Measurements from ENCODE around the gene ITK.
"Not testable (repeated sequence)": the region's sequence is repeated elsewhere in the genome, so short reads cannot be mapped to it uniquely, and the experiment has no call there.

ITK gene

DNA sequence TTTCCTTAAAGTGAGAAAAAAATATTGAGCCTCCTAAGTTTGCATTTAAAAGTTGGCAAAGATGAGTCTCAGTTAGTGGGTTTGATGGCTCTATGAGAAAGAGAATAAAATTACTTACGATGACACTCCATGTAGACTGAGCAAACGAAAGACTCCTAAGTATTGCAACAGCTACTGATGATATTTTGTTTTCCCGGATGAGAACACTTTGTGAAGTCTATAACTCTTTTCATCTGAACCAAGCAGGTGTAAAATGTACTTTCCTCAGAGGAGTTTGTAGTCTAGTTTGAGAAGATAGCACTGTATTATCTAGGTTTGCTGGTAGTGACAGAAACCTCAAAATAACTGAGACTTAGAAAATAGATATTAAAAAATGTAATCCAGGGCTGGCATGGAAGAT, 1.7 kb upstream of the ITK start:
- no peak overlapping the region for H3K4me2 ChIP-seq (ENCODE audit: insufficient read depth, low read length, poor library complexity, severe bottlenecking)
- no peak overlapping the region for H3K4me3 ChIP-seq (ENCODE audit: low read length in 2 of 2)
- H2BK5ac ChIP-seq (ENCODE audit: low read length): no peak overlapping the region
- no peak overlapping the region for H4K91ac ChIP-seq (ENCODE audit: low read depth, low read length, poor library complexity)
- H3K4me1 ChIP-seq (ENCODE audit: control insufficient read depth in 2 of 2, insufficient read depth in 1 of 2, low read depth in 1 of 2, low read length in 2 of 2): no peaks in the 10 kb centered on the region
- no peak overlapping the region for H3K18ac ChIP-seq (ENCODE audit: low read length)
- H2BK15ac ChIP-seq (ENCODE audit: low read length): no peak overlapping the region
- H3K27ac ChIP-seq (replicated peaks; ENCODE audit: low read length): no peak overlapping the region
- H3K36me3 ChIP-seq (replicated peaks in 1 of 2; ENCODE audit: control insufficient read depth in 2 of 2, insufficient read depth in 2 of 2, low read length in 2 of 2): no peaks in the 10 kb centered on the region
- no peaks in the 10 kb centered on the region for H3K9me3 ChIP-seq (replicated peaks in 1 of 2; ENCODE audit: control insufficient read depth in 2 of 2, insufficient read depth in 1 of 2, low read depth in 1 of 2, low read length in 2 of 2)
- no peak for DNase-seq (ENCODE audit: low spot score)
- H3K9ac ChIP-seq (ENCODE audit: low read depth, low read length, poor library complexity): no peak overlapping the region
- H3K79me1 ChIP-seq (ENCODE audit: low read depth, low read length): no peaks in the 10 kb centered on the region
- no peak overlapping the region for H2AK5ac ChIP-seq (ENCODE audit: low read depth, low read length)
- H3K27me3 ChIP-seq (ENCODE audit: control insufficient read depth in 3 of 3, insufficient read depth in 3 of 3, low read depth in 1 of 3, low read length in 3 of 3): peaks cover 0 to 16% (median 1%) of the 10 kb centered on the region in 3 experiments
- H3K14ac ChIP-seq (ENCODE audit: low read length): no peak overlapping the region
- no peak overlapping the region for H3K4ac ChIP-seq (ENCODE audit: low read length)
- no CpG with 5 or more reads among the region's 3 CpGs for WGBS, 2 donors (ENCODE audit: extremely low coverage in 2 of 2, insufficient read length in 2 of 2, insufficient replicate concordance in 1 of 2)
- H3K23ac ChIP-seq (ENCODE audit: low read depth, low read length, poor library complexity): no peak overlapping the region
- H2AFZ ChIP-seq (ENCODE audit: low read length): no peak overlapping the region
- no peak overlapping the region for H2BK120ac ChIP-seq (ENCODE audit: low read depth, low read length)
- H4K8ac ChIP-seq (ENCODE audit: low read depth, low read length): no peak overlapping the region
- H2BK12ac ChIP-seq (ENCODE audit: low read length): no peak overlapping the region

DNA sequence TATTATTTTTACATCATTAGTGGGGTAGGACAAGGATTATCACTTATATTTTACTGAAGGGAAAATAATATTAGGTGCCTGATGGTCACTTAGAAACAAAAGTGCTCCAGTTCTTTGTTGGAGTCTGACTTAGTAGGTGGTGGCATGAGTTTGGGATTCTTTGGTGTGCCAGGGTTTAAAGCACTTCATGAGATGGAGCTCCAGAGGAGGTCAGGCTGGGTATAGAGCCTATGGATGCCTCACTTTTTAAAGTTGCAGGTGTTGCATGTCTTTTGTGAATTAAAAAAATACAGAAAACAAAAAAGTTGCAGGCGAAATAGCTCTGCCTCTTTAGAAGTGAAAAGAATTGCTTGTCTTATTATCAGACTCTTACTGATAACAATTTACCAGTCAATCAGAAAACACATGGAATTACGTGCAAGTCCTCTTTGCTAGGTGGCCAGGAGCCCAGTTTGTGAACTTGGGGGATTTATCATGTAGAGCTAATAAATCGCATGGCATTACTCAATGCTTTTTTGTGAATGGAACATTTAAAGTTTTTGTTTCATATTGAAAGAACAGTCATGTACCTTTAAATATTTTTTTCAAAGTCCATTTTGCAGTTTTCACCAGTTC, 1.6 kb downstream of the ITK start:
- H3K4me2 ChIP-seq (ENCODE audit: insufficient read depth, low read length, poor library complexity, severe bottlenecking): no peak overlapping the region
- no peak overlapping the region for H2AK5ac ChIP-seq (ENCODE audit: low read depth, low read length)
- H3K9ac ChIP-seq (ENCODE audit: low read depth, low read length, poor library complexity): no peak overlapping the region
- no peak overlapping the region for H3K4ac ChIP-seq (ENCODE audit: low read length)
- H3K9me3 ChIP-seq (replicated peaks in 1 of 2; ENCODE audit: control insufficient read depth in 2 of 2, insufficient read depth in 1 of 2, low read depth in 1 of 2, low read length in 2 of 2): no peaks in the 10 kb centered on the region
- no peak overlapping the region for H3K23ac ChIP-seq (ENCODE audit: low read depth, low read length, poor library complexity)
- no peak overlapping the region for H2BK5ac ChIP-seq (ENCODE audit: low read length)
- no peak overlapping the region for H4K8ac ChIP-seq (ENCODE audit: low read depth, low read length)
- WGBS, 2 donors (ENCODE audit: extremely low coverage in 2 of 2, insufficient read length in 2 of 2, insufficient replicate concordance in 1 of 2): no CpG with 5 or more reads among the region's 3 CpGs
- H4K91ac ChIP-seq (ENCODE audit: low read depth, low read length, poor library complexity): no peak overlapping the region
- no peak overlapping the region for H3K14ac ChIP-seq (ENCODE audit: low read length)
- H3K4me3 ChIP-seq (ENCODE audit: low read length in 2 of 2): no peak overlapping the region
- no peaks in the 10 kb centered on the region for H3K4me1 ChIP-seq (ENCODE audit: control insufficient read depth in 2 of 2, insufficient read depth in 1 of 2, low read depth in 1 of 2, low read length in 2 of 2)
- no peak overlapping the region for H2BK12ac ChIP-seq (ENCODE audit: low read length)
- H3K27me3 ChIP-seq (ENCODE audit: control insufficient read depth in 3 of 3, insufficient read depth in 3 of 3, low read depth in 1 of 3, low read length in 3 of 3): peaks cover 0 to 12% (median 1%) of the 10 kb centered on the region in 3 experiments
- no peaks in the 10 kb centered on the region for H3K36me3 ChIP-seq (replicated peaks in 1 of 2; ENCODE audit: control insufficient read depth in 2 of 2, insufficient read depth in 2 of 2, low read length in 2 of 2)
- H3K27ac ChIP-seq (replicated peaks; ENCODE audit: low read length): no peak overlapping the region
- H3K18ac ChIP-seq (ENCODE audit: low read length): no peak overlapping the region
- H2BK120ac ChIP-seq (ENCODE audit: low read depth, low read length): no peak overlapping the region
- H2AFZ ChIP-seq (ENCODE audit: low read length): no peak overlapping the region
- DNase-seq (ENCODE audit: low spot score): no peak
- no peak overlapping the region for H2BK15ac ChIP-seq (ENCODE audit: low read length)
- H3K79me1 ChIP-seq (ENCODE audit: low read depth, low read length): no peaks in the 10 kb centered on the region

DNA sequence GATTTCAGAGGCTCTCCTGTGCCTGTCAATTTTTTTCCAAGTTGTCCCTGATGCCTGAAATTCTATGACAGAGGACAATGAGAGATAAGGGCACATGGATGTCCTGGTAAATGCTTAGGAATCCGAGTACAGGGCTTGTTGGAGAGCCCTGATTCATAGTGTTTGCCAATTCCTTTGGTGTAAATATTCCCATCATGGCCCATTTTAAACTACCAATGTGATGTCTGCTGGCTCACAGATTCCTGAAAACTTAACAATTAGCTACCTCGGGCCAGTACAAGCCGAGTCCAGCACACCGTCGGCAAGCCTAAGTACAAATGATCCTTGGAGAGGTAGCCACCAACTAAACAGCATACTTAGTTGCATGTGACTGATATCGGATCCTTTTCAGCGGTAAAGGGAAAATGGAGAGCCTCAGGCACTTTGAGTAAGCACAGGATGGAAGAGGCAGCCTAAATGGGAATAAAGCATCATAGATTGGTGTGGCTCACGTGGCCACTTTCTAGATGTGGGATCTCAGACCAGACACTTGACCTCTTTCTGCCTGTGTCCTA, 3.6 kb downstream of the ITK start:
- no peak overlapping the region for H3K4ac ChIP-seq (ENCODE audit: low read length)
- WGBS, 2 donors (ENCODE audit: extremely low coverage in 2 of 2, insufficient read length in 2 of 2, insufficient replicate concordance in 1 of 2): no CpG with 5 or more reads among the region's 8 CpGs
- no peak overlapping the region for H2BK120ac ChIP-seq (ENCODE audit: low read depth, low read length)
- no peak overlapping the region for H3K18ac ChIP-seq (ENCODE audit: low read length)
- no peak overlapping the region for H2AK5ac ChIP-seq (ENCODE audit: low read depth, low read length)
- H3K9ac ChIP-seq (ENCODE audit: low read depth, low read length, poor library complexity): no peak overlapping the region
- no peaks in the 10 kb centered on the region for H3K9me3 ChIP-seq (replicated peaks in 1 of 2; ENCODE audit: control insufficient read depth in 2 of 2, insufficient read depth in 1 of 2, low read depth in 1 of 2, low read length in 2 of 2)
- H3K27ac ChIP-seq (replicated peaks; ENCODE audit: low read length): no peak overlapping the region
- H3K4me3 ChIP-seq (ENCODE audit: low read length in 2 of 2): no peak overlapping the region
- no peaks in the 10 kb centered on the region for H3K79me1 ChIP-seq (ENCODE audit: low read depth, low read length)
- no peak overlapping the region for H4K8ac ChIP-seq (ENCODE audit: low read depth, low read length)
- H4K91ac ChIP-seq (ENCODE audit: low read depth, low read length, poor library complexity): no peak overlapping the region
- no peak overlapping the region for H2BK15ac ChIP-seq (ENCODE audit: low read length)
- H2BK12ac ChIP-seq (ENCODE audit: low read length): no peak overlapping the region
- no peak for DNase-seq (ENCODE audit: low spot score)
- no peak overlapping the region for H2BK5ac ChIP-seq (ENCODE audit: low read length)
- no peaks in the 10 kb centered on the region for H3K36me3 ChIP-seq (replicated peaks in 1 of 2; ENCODE audit: control insufficient read depth in 2 of 2, insufficient read depth in 2 of 2, low read length in 2 of 2)
- H3K27me3 ChIP-seq (ENCODE audit: control insufficient read depth in 3 of 3, insufficient read depth in 3 of 3, low read depth in 1 of 3, low read length in 3 of 3): peaks cover 0 to 11% (median 1%) of the 10 kb centered on the region in 3 experiments
- H3K4me2 ChIP-seq (ENCODE audit: insufficient read depth, low read length, poor library complexity, severe bottlenecking): no peak overlapping the region
- no peak overlapping the region for H3K23ac ChIP-seq (ENCODE audit: low read depth, low read length, poor library complexity)
- H2AFZ ChIP-seq (ENCODE audit: low read length): no peak overlapping the region
- H3K4me1 ChIP-seq (ENCODE audit: control insufficient read depth in 2 of 2, insufficient read depth in 1 of 2, low read depth in 1 of 2, low read length in 2 of 2): no peaks in the 10 kb centered on the region
- no peak overlapping the region for H3K14ac ChIP-seq (ENCODE audit: low read length)

DNA sequence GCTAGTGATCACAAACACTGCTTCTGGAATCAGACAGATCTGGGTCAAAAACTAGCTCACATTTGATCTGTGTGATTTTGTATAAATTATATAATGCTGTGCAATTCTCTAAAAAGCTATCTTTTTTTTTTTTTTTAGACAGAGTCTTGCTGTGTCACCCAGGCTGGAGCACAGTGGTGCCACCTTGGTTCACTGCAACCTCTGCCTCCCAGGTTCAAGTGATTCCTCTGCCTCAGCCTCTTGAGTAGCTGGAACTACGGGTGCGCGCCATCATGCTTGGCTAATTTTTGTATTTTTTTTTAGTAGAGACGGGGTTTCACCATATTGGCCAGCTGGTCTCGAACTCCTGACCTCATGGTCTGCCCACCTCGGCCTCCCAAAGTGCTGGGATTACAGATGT, 4.5 kb downstream of the ITK start:
- not testable (repeated sequence) for H3K27ac ChIP-seq (replicated peaks; ENCODE audit: low read length); H4K8ac ChIP-seq (ENCODE audit: low read depth, low read length); H3K9ac ChIP-seq (ENCODE audit: low read depth, low read length, poor library complexity); H4K91ac ChIP-seq (ENCODE audit: low read depth, low read length, poor library complexity); H3K36me3 ChIP-seq (replicated peaks in 1 of 2; ENCODE audit: control insufficient read depth in 2 of 2, insufficient read depth in 2 of 2, low read length in 2 of 2); H3K18ac ChIP-seq (ENCODE audit: low read length); H2AFZ ChIP-seq (ENCODE audit: low read length); H2BK15ac ChIP-seq (ENCODE audit: low read length); H3K79me1 ChIP-seq (ENCODE audit: low read depth, low read length); H2BK12ac ChIP-seq (ENCODE audit: low read length); H2BK120ac ChIP-seq (ENCODE audit: low read depth, low read length); H3K4ac ChIP-seq (ENCODE audit: low read length); H2BK5ac ChIP-seq (ENCODE audit: low read length); DNase-seq (ENCODE audit: low spot score); H3K4me1 ChIP-seq (ENCODE audit: control insufficient read depth in 2 of 2, insufficient read depth in 1 of 2, low read depth in 1 of 2, low read length in 2 of 2); H3K4me3 ChIP-seq (ENCODE audit: low read length in 2 of 2); H3K14ac ChIP-seq (ENCODE audit: low read length); H3K23ac ChIP-seq (ENCODE audit: low read depth, low read length, poor library complexity); H3K4me2 ChIP-seq (ENCODE audit: insufficient read depth, low read length, poor library complexity, severe bottlenecking); H2AK5ac ChIP-seq (ENCODE audit: low read depth, low read length); H3K9me3 ChIP-seq (replicated peaks in 1 of 2; ENCODE audit: control insufficient read depth in 2 of 2, insufficient read depth in 1 of 2, low read depth in 1 of 2, low read length in 2 of 2)
- H3K27me3 ChIP-seq (ENCODE audit: control insufficient read depth in 3 of 3, insufficient read depth in 3 of 3, low read depth in 1 of 3, low read length in 3 of 3): peaks cover 0 to 12% (median 0%) of the 10 kb centered on the region in 3 experiments
- no CpG with 5 or more reads among the region's 6 CpGs for WGBS, 2 donors (ENCODE audit: extremely low coverage in 2 of 2, insufficient read length in 2 of 2, insufficient replicate concordance in 1 of 2)
